H9 (cell line): Measurements from ENCODE around the gene CC2D2A. TPM values are rescaled to one million over a fixed set of nuclear protein-coding genes. Genes with fewer than 3 reads are reported as not detected.

ENCODE experiments used
- DNase-seq: peaks from one replicate; pipeline ENCODE4 v3.0.0-alpha.2; 2017
- H2AFZ ChIP-seq: one replicate; pipeline ENCODE4 v1.6.1; 2013; ENCODE audit warnings: mild to moderate bottlenecking, low read length, control low read depth, moderate library complexity
- H2AK5ac ChIP-seq: 2 replicates; pipeline ENCODE4 v1.6.1; 2013; ENCODE audit warnings: low read length, control low read depth, mixed read lengths; ENCODE audit not compliant: insufficient read length
- H2BK120ac ChIP-seq: one replicate; pipeline ENCODE4 v1.6.1; 2013; ENCODE audit warnings: low read depth, mild to moderate bottlenecking, low read length, control low read depth, inconsistent platforms; ENCODE audit not compliant: poor library complexity, severe bottlenecking
- H2BK12ac ChIP-seq: 2 replicates; pipeline ENCODE4 v1.6.1; 2013; ENCODE audit warnings: low read length, control low read depth, mixed read lengths, low read depth; ENCODE audit not compliant: insufficient read length
- H2BK15ac ChIP-seq: 2 replicates; pipeline ENCODE4 v1.6.1; 2013; ENCODE audit warnings: low read depth, low read length, control low read depth
- H2BK20ac ChIP-seq: one replicate; pipeline ENCODE4 v1.6.1; 2013; ENCODE audit warnings: low read depth, mild to moderate bottlenecking, low read length, control low read depth, inconsistent platforms; ENCODE audit not compliant: poor library complexity, severe bottlenecking
- H2BK5ac ChIP-seq: 2 replicates; pipeline ENCODE4 v1.6.1; 2013; ENCODE audit warnings: low read length, control low read depth, mixed read lengths; ENCODE audit not compliant: insufficient read length
- H3K14ac ChIP-seq: 2 replicates; pipeline ENCODE4 v1.6.1; 2013; ENCODE audit warnings: low read length, control low read depth; ENCODE audit not compliant: insufficient read depth
- H3K18ac ChIP-seq: 2 replicates; pipeline ENCODE4 v1.6.1; 2013; ENCODE audit warnings: low read depth, mild to moderate bottlenecking, mixed read lengths, low read length, control low read depth; ENCODE audit not compliant: insufficient read length
- H3K23ac ChIP-seq: 2 replicates; pipeline ENCODE4 v1.6.1; 2013; ENCODE audit warnings: low read length, control low read depth, mixed read lengths, low read depth; ENCODE audit not compliant: insufficient read length
- H3K23me2 ChIP-seq: 2 replicates; pipeline ENCODE4 v1.6.1; 2013; ENCODE audit warnings: low read depth, mild to moderate bottlenecking, mixed read lengths, low read length, control low read depth; ENCODE audit not compliant: insufficient read length, poor library complexity, severe bottlenecking
- H3K27ac ChIP-seq: 2 replicates; pipeline ENCODE4 v1.5.1; 2013; ENCODE audit warnings: low read length, control low read depth, mixed read lengths, low read depth; ENCODE audit not compliant: insufficient read length
- H3K27me3 ChIP-seq: 2 replicates; pipeline ENCODE4 v1.6.1; 2013; ENCODE audit warnings: low read length, control low read depth, inconsistent platforms; ENCODE audit not compliant: insufficient read depth
- H3K4ac ChIP-seq: 2 replicates; pipeline ENCODE4 v1.6.1; 2013; ENCODE audit warnings: low read depth, mild to moderate bottlenecking, control low read depth, inconsistent platforms, low read length, moderate library complexity
- H3K4me1 ChIP-seq: 2 replicates; pipeline ENCODE4 v1.6.1; 2013; ENCODE audit warnings: low read length, control low read depth, inconsistent platforms; ENCODE audit not compliant: insufficient read depth
- H3K4me2 ChIP-seq: 2 replicates; pipeline ENCODE4 v1.6.1; 2013; ENCODE audit warnings: low read length, control low read depth, mixed read lengths; ENCODE audit not compliant: insufficient read length, insufficient read depth
- H3K56ac ChIP-seq: 2 replicates; pipeline ENCODE4 v1.6.1; 2013; ENCODE audit warnings: low read depth, mild to moderate bottlenecking, mixed read lengths, low read length, control low read depth; ENCODE audit not compliant: insufficient read length
- H3K79me1 ChIP-seq: 2 replicates; pipeline ENCODE4 v1.6.1; 2013; ENCODE audit warnings: low read depth, mild to moderate bottlenecking, moderate library complexity, low read length, control low read depth, inconsistent platforms; ENCODE audit not compliant: insufficient read depth, poor library complexity, severe bottlenecking
- H3K79me2 ChIP-seq: 2 replicates; pipeline ENCODE4 v1.6.1; 2013; ENCODE audit warnings: low read length, control low read depth, inconsistent platforms; ENCODE audit not compliant: insufficient read depth
- H3K9ac ChIP-seq: 2 replicates; pipeline ENCODE4 v1.6.1; 2013; ENCODE audit warnings: low read length, control low read depth, mixed read lengths; ENCODE audit not compliant: insufficient read length; ENCODE audit errors: extremely low read depth
- H3K9me3 ChIP-seq: one replicate; pipeline ENCODE4 v1.6.1; 2013; ENCODE audit warnings: low read depth, low read length, inconsistent platforms; ENCODE audit not compliant: control insufficient read depth
- H3T11ph ChIP-seq: one replicate; pipeline ENCODE4 v1.6.1; 2013; ENCODE audit warnings: mild to moderate bottlenecking, low read length, control low read depth, inconsistent platforms
- H4K20me1 ChIP-seq: one replicate; pipeline ENCODE4 v1.6.1; 2013; ENCODE audit not compliant: control insufficient read depth, insufficient read length, insufficient read depth
- H4K5ac ChIP-seq: 2 replicates; pipeline ENCODE4 v1.6.1; 2013; ENCODE audit warnings: low read depth, mild to moderate bottlenecking, mixed read lengths, low read length, control low read depth; ENCODE audit not compliant: insufficient read length
- H4K8ac ChIP-seq: replicated peaks from 2 replicates; pipeline ENCODE4 v1.6.1; 2013; ENCODE audit warnings: low read length, control low read depth, mixed read lengths, low read depth; ENCODE audit not compliant: insufficient read length
- H4K91ac ChIP-seq: 2 replicates; pipeline ENCODE4 v1.6.1; 2013; ENCODE audit warnings: low read depth, mild to moderate bottlenecking, moderate library complexity, mixed read lengths, low read length, control low read depth; ENCODE audit not compliant: insufficient read length
- H3K27ac Mint-ChIP-seq, 3 experiments: 2 replicates in 2 of 3; 3 replicates in 1 of 3; pipeline ENCODE4 v1.8.0; 2020 to 2021; ENCODE audit warnings: mixed read lengths in 3 of 3, mild to moderate bottlenecking in 1 of 3, moderate library complexity in 1 of 3
- H3K27me3 Mint-ChIP-seq: 2 replicates; pipeline ENCODE4 v1.8.0; 2021; ENCODE audit warnings: low read depth, mild to moderate bottlenecking, moderate library complexity, mixed read lengths
- H3K36me3 Mint-ChIP-seq, 3 experiments: 2 replicates in 2 of 3; 3 replicates in 1 of 3; pipeline ENCODE4 v1.8.0; 2020 to 2021; ENCODE audit warnings: low read depth in 3 of 3, mixed read lengths in 3 of 3; ENCODE audit not compliant: insufficient read depth in 1 of 3
- H3K4me1 Mint-ChIP-seq, 2 experiments: 2 replicates each; pipeline ENCODE4 v1.8.0; 2020; ENCODE audit warnings: mixed read lengths in 2 of 2
- H3K4me3 Mint-ChIP-seq, 2 experiments: 2 replicates in 1 of 2; 3 replicates in 1 of 2; pipeline ENCODE4 v1.8.0; 2020 to 2021; ENCODE audit warnings: mild to moderate bottlenecking in 2 of 2, mixed read lengths in 2 of 2, moderate library complexity in 1 of 2
- H3K9me3 Mint-ChIP-seq, 2 experiments: 2 replicates in 1 of 2; 3 replicates in 1 of 2; pipeline ENCODE4 v1.8.0; 2020; ENCODE audit warnings: mild to moderate bottlenecking in 2 of 2, mixed read lengths in 2 of 2, moderate library complexity in 1 of 2
- WGBS: extraction: QIAGEN DNeasy Blood & Tissue Kit; methylation state at CpG from one replicate; pipeline ENCODE4 v1.1.7; 2013; ENCODE audit warnings: missing lambda C conversion rate, low lambda C conversion rate, mixed read lengths; ENCODE audit not compliant: insufficient read length; ENCODE audit errors: extremely low coverage; 5-methylcytosine and 5-hydroxymethylcytosine counted together
- total RNA-seq: library from RNA; stranded (reverse); gene quantifications from 2 replicates; pipeline ENCODE4 v1.2.1, GENCODE V29; 2021
- TF ChIP-seq, protein P1 (sequence below): fragments of 200-600 bp; sonication (generic); conservative IDR thresholded peaks from 3 replicates; pipeline ENCODE4 v1.8.0; 2021; ENCODE audit warnings: antibody characterized with exemption, mild to moderate bottlenecking

CC2D2A gene
- total RNA-seq, 1 experiment from 2014 or later, result 10.4 TPM

DNA sequence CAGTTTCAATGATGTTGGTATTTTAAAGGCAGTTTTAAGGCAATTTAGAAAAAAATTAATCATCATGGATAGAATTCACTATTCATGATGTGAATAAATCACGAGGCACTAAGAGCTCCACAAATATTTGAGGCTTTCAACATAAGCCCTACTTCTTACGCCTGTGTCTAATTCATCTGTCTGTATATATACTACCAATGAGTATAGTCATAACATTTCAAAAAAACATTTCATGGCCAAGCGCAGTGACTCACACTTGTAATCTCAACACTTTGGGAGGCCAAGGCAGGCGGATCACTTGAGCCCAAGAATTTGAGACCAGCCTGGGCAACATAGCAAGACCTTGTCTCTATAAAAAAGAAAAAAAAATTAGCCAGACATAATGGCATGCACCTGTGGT is 129.0 kb downstream of the CC2D2A start:
- no peak overlapping the region for H2BK15ac ChIP-seq
- H3K9me3 ChIP-seq, result no peaks in the 10 kb centered on the region
- no peak for DNase-seq
- H3T11ph ChIP-seq, result no peak overlapping the region
- H3K27ac ChIP-seq, result no peak overlapping the region
- no peak overlapping the region for H3K4ac ChIP-seq
- no peak overlapping the region for H3K14ac ChIP-seq
- TF ChIP-seq, protein P1, sequence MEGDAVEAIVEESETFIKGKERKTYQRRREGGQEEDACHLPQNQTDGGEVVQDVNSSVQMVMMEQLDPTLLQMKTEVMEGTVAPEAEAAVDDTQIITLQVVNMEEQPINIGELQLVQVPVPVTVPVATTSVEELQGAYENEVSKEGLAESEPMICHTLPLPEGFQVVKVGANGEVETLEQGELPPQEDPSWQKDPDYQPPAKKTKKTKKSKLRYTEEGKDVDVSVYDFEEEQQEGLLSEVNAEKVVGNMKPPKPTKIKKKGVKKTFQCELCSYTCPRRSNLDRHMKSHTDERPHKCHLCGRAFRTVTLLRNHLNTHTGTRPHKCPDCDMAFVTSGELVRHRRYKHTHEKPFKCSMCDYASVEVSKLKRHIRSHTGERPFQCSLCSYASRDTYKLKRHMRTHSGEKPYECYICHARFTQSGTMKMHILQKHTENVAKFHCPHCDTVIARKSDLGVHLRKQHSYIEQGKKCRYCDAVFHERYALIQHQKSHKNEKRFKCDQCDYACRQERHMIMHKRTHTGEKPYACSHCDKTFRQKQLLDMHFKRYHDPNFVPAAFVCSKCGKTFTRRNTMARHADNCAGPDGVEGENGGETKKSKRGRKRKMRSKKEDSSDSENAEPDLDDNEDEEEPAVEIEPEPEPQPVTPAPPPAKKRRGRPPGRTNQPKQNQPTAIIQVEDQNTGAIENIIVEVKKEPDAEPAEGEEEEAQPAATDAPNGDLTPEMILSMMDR, result no peak
- no peaks in the 10 kb centered on the region for H3K27me3 ChIP-seq
- H3K79me1 ChIP-seq, result no peaks in the 10 kb centered on the region
- H3K23ac ChIP-seq, result no peak overlapping the region
- Mint-ChIP-seq H3K9me3 (no peaks in the 10 kb centered on the region; a peak in 2 of 5 replicates), H3K4me3 (no peak overlapping the region), H3K27me3 (no peaks in the 10 kb centered on the region), H3K27ac (no peak overlapping the region), H3K36me3 (peaks cover 18 to 23% (median 23%) of the 10 kb centered on the region in 3 experiments), H3K4me1 (peaks cover 0 to 6% of the 10 kb centered on the region in 2 experiments; a peak in 3 of 4 replicates)
- no peak overlapping the region for H3K18ac ChIP-seq
- no peak overlapping the region for H2AFZ ChIP-seq
- no peak overlapping the region for H4K91ac ChIP-seq
- no peaks in the 10 kb centered on the region for H4K20me1 ChIP-seq
- no peaks in the 10 kb centered on the region for H3K23me2 ChIP-seq
- no peak overlapping the region for H3K4me2 ChIP-seq
- H3K4me1 ChIP-seq, result no peaks in the 10 kb centered on the region; the same call in 1 of the 2 replicates
- no peaks in the 10 kb centered on the region for H3K79me2 ChIP-seq
- H3K56ac ChIP-seq, result no peak overlapping the region
- WGBS, result no CpG with 5 or more reads among the region's 4 CpGs
- no peak overlapping the region for H2BK5ac ChIP-seq
- no peak overlapping the region for H2BK12ac ChIP-seq
- H2AK5ac ChIP-seq, result no peak overlapping the region
- H4K8ac ChIP-seq, result no peak overlapping the region
- no peak overlapping the region for H2BK20ac ChIP-seq
- no peak overlapping the region for H4K5ac ChIP-seq
- H2BK120ac ChIP-seq, result no peak overlapping the region
- H3K9ac ChIP-seq, result no peak overlapping the region
